ENCODE results near the gene SLC25A45. TPM values are rescaled to one million over a fixed set of nuclear protein-coding genes. Genes with fewer than 3 reads are reported as not detected.

The SLC25A45 gene, protein sequence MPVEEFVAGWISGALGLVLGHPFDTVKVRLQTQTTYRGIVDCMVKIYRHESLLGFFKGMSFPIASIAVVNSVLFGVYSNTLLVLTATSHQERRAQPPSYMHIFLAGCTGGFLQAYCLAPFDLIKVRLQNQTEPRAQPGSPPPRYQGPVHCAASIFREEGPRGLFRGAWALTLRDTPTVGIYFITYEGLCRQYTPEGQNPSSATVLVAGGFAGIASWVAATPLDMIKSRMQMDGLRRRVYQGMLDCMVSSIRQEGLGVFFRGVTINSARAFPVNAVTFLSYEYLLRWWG
- 10.5 TPM for total RNA-seq
- long read RNA-seq, partial matches to known transcripts: 1 of 5 reads
- long read RNA-seq, other reads (novel, unspliced or antisense): 3 of 5 reads

GRCh38 chr11:65382033-65382803 is at the start of gene SLC25A45:
Gene SLC25A45, minus strand, starts transcription at chr11:65382646. Its CDS starts 695 bp downstream, at chr11:65381951.
- intact Hi-C loops (cut with DNase I): loop anchor here (2.0 to 5.0 kb wide), 2 partner anchors 35 to 130 kb away; no protein-coding TSS in a partner anchor
- peak; percentile 97 for DNase-seq (ENCODE audit: low spot score)

GRCh38 chr11:65431451-65432099 is 49.1 kb upstream of the SLC25A45 start:
- DNase-seq (ENCODE audit: low spot score): peak; percentile 10
- intact Hi-C loops (cut with DNase I): no loop called here

DNA sequence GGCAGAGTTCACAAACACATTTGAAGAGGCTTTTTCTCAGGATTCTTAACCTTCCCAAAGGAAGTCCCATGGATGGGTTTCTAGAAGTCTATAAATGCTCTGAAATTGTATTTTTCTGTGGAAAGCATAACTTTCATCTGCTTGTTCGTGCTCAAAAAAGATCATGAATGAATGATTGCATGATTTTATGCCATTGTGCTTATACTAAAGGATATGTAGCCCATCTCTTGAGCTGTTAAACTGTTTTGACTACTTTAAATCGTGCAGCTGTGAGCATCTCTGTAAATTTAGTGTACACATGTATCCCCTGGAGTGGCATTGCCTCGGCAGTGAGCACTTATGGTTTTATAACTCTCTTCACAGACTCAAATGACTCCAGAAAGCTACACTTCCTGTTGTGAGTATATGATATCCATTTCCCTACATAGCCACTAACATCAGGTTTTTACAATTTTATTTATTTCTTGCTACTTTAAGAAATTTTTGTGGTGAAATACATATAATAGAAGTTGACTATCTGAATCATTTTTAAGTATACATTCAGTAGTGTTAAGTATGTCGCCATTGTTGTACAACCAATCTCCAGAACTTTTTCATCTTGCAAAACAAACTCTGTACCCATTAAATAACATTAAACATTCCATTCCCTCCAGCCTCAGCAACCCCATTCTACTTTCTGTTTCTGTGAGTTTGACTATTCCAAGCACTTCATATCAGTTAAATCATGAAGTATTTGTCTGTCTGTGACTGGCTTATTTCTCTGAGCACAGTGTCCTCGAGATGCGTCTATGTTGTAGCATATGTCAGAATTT is 48.2 kb upstream of the SLC25A45 start:
- DNase-seq (ENCODE audit: low spot score): no peak
- intact Hi-C loops (cut with DNase I): no loop called here

DNA sequence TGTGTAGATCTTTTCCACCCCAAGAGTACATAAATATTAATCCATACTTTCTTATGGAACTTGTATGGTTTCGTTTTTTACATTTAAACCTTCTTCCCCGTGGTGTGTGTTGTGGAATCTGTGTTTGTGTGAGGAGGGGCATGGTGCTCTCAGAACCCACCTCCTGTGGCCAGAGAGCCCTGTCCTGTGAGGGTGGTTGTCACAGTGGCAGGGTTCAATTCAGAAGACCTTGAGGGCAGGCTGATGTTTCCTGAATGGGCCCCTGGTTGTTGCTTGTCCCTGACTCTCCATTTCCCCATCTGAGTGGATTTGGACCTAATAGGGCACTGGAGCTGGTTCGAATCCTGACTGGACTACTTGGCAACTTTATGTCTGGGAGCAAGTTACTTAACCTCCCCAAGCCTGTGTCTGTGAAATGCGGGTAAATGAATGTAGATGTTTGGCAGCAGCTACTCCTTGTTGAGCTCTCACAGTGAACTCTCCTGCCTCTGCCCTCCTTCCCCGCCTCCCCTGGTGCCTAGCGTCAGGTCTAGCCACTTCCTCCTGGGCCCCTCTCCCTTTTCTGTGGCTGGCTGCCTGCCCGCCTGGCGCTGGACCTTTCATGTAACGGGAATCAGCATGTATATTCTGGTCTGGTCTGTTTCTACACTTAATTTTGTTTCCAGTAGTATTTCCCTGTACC is 47.4 kb upstream of the SLC25A45 start:
- intact Hi-C loops (cut with DNase I): no loop called here

GRCh38 chr11:65429068-65429681 is 46.7 kb upstream of the SLC25A45 start:
- intact Hi-C loops (cut with DNase I): no loop called here
- DNase-seq (ENCODE audit: low spot score): peak; percentile 41

More for the DNA sequence above, 47.4 kb upstream of the SLC25A45 start:
- peak; percentile 90 for DNase-seq (ENCODE audit: low spot score)

DNA sequence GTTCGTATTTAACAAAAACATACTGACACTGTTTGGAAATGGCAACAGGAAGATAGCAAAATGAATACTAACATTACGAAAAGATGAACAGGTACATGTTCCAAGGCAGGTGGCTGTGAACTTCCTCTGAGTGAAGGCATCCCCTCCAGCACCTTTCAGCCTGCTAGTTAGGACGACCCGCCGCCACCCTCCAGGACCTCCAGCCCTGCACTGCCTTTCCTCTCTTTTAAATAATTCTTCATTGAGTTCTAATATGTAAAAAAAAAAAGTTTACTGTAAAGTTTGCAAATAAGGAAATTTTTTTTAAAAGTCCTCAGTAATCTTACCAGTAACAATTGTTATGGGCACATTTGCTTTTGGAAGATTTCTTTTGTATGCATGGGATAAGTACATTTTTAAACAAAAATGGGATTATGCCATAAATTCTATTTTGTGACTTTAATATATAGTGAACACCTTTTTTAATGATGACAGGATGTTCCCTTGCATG is 46.2 kb upstream of the SLC25A45 start:
- intact Hi-C loops (cut with DNase I): no loop called here
- DNase-seq (ENCODE audit: low spot score): peak; percentile 76

DNA sequence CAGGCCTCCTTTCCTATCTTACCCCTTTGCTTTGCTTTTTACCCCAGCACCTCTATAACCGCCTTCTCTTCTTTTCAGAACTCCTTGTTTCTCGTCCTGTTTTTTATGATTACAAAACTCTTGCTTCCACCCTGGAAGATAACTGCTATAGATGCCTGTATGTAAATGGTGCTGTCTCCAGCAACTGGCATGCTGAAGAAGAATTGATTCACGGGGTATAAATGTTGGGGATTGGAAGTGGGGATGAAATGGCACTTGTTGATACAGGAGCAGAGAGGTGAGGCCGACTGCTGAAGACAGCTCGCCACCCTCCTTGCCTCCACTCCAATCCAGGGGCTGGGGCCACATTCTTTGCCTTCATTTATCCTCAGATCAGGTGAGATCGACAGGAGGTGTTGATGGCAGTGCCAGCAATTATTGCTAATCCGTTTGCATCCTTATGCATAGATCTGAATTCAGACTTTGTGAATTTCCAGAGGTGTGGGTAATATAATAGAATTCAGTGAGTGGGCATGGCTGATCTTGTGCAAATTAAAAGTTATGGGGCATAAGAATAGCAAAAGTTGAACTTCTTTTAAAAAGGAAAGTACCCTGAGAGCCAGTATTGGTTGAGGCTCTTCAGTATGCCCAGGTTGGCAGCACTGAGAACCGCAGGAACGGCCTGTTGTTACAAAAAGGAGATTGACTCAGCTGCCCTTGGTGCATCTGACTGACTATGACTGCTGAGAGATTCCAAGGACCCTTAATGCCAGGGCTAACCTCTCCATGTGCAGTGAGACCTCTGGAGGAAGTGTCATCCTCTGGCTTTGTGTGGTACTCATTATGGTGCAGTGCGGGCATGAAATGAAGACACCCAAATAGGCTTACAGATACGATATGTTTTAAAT is 45.5 kb upstream of the SLC25A45 start:
- peak; percentile 75 for DNase-seq (ENCODE audit: low spot score)

DNA sequence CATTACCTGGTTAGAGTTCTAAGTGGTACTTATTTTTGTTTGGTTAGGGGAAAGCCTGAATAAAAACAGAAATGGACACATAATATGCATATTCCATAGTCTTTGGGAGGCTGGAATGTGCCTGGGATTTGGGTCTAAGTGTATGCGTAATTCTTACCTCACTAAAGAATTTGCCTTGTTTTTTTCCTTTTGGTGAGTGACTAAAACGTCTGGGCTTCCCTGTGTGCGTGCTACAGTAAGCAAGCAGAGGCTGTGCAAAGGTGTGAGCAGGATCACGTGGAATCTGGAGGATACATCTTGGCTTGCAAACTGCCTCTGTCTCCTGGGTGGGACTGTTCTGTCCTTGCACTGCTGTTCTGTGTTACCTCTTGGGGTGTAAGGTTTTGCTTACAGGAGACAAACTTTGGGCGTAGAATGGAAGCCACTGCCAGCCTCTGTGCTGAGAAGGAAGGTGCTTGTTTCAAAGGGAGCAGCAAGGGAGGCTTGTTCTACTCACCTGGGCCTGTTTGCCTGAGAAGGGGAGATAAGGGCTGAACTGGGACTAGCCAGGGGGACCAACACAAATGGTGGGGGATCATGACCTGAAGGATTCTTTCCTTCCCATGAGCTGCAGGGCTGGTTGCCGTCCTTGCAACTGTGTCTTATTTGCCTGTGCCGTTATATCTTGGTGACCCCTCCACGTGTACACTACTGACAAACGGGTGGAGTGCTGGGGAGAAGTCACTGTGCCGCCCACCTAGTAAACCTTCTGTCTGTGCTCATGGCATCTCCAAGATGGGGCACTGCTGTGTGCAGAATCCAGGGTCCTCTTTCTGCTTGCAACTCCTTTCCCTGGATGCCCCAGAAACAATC is 44.6 kb upstream of the SLC25A45 start:
- peak; percentile 74 for DNase-seq (ENCODE audit: low spot score)
- intact Hi-C loops (cut with DNase I): no loop called here

More for the DNA sequence above, 45.5 kb upstream of the SLC25A45 start:
- intact Hi-C loops (cut with DNase I): no loop called here

- intact Hi-C loops (cut with DNase I): no loop called here
- peak; percentile 31 for DNase-seq (ENCODE audit: low spot score)
These were observed 43.8 kb upstream of the SLC25A45 start for GRCh38 chr11:65425971-65426838.

- peak; percentile 81 for DNase-seq (ENCODE audit: low spot score)
- intact Hi-C loops (cut with DNase I): no loop called here
These were observed 42.9 kb upstream of the SLC25A45 start for GRCh38 chr11:65425105-65425970.

DNA sequence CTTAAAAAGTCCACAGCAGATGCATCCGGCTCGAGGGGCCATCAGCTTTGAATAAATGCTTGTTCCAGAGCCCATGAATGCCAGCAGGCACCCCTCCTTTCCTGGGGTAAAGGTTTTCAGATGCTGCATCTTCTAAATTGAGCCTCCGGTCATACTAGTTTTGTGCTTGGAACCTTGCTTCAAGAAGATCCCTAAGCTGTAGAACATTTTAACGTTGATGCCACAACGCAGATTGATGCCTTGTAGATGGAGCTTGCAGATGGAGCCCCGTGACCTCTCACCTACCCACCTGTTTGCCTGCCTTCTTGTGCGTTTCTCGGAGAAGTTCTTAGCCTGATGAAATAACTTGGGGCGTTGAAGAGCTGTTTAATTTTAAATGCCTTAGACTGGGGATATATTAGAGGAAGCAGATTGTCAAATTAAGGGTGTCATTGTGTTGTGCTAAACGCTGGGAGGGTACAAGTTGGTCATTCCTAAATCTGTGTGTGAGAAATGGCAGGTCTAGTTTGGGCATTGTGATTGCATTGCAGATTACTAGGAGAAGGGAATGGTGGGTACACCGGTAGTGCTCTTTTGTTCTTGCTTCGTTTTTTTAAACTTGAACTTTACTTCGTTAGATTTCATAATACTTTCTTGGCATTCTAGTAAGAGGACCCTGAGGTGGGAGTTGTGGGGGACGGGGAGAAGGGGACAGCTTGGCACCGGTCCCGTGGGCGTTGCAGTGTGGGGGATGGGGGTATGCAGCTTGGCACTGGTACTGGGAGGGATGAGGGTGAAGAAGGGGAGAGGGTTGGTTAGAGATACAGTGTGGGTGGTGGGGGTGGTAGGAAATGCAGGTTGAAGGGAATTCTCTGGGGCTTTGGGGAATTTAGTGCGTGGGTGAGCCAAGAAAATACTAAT is 42.0 kb upstream of the SLC25A45 start:
- peak; percentile 84 for DNase-seq (ENCODE audit: low spot score)
- intact Hi-C loops (cut with DNase I): no loop called here

DNA sequence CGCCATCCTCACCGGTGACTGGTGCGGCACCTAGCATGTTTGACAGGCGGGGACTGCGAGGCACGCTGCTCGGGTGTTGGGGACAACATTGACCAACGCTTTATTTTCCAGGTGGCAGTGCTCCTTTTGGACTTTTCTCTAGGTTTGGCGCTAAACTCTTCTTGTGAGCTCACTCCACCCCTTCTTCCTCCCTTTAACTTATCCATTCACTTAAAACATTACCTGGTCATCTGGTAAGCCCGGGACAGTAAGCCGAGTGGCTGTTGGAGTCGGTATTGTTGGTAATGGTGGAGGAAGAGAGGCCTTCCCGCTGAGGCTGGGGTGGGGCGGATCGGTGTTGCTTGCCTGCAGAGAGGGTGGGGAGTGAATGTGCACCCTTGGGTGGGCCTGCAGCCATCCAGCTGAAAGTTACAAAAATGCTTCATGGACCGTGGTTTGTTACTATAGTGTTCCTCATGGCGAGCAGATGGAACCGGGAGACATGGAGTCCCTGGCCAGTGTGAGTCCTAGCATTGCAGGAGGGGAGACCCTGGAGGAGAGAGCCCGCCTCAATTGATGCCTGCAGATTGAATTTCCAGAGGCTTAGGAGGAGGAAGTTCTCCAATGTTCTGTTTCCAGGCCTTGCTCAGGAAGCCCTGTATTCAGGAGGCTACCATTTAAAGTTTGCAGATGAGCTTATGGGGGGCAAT is 41.2 kb upstream of the SLC25A45 start:
- intact Hi-C loops (cut with DNase I): no loop called here
- DNase-seq (ENCODE audit: low spot score): peak; percentile 73
